ENCODE measurements around the gene PDGFB. TPM values are rescaled to one million over a fixed set of nuclear protein-coding genes. Genes with fewer than 3 reads are reported as not detected.
A peak's percentile ranks its signal among the peaks of the same experiment; 100 is the strongest.

The PDGFB gene
- total and polyA plus RNA-seq, 10 donors: 1.7 to 20.5 (median 8.5) TPM

GRCh38 chr22:39246690-39247332 is 2.0 kb upstream of the PDGFB start:
- TF ChIP-seq CTCF (IDR thresholded peaks at IDR 0.05 in 8 of 11, conservative IDR thresholded peaks at IDR 0.05 in 3 of 11) (no peak), POLR2AphosphoS5 (IDR thresholded peaks at IDR 0.05) (no peak), POLR2A (IDR thresholded peaks at IDR 0.05) (no peak)
- WGBS, 5 donors: 67 to 74% (median 69%) methylated on average over 10 of the region's 10 CpGs
- intact Hi-C loops (cut with DNase I; ENCODE audit: low total_unique reads): no loop called here
- no peak for DNase-seq
- no peaks in the 10 kb centered on the region for H3K9me3 ChIP-seq
- no peak overlapping the region for H3K4me3 ChIP-seq
- H3K27ac ChIP-seq: no peak overlapping the region
- H3K27me3 ChIP-seq (replicated peaks in 1 of 7): peaks cover 0 to 100% (median 52%) of the 10 kb centered on the region in 7 donors
- peaks cover 15 to 56% (median 45%) of the 10 kb centered on the region in 6 donors for H3K4me1 ChIP-seq
- no peaks in the 10 kb centered on the region for H3K36me3 ChIP-seq

GRCh38 chr22:39246217-39246616 is 1.4 kb upstream of the PDGFB start:
- H3K4me3 ChIP-seq: no peak overlapping the region
- H3K27me3 ChIP-seq (replicated peaks in 1 of 7): peaks cover 0 to 100% (median 51%) of the 10 kb centered on the region in 7 donors
- H3K27ac ChIP-seq: no peak overlapping the region
- 68 to 89% (median 81%) methylated on average over 3 of the region's 3 CpGs for WGBS, 5 donors
- no peak for TF ChIP-seq POLR2AphosphoS5 (IDR thresholded peaks at IDR 0.05)
- TF ChIP-seq POLR2A (IDR thresholded peaks at IDR 0.05): no peak
- TF ChIP-seq CTCF (IDR thresholded peaks at IDR 0.05 in 8 of 11, conservative IDR thresholded peaks at IDR 0.05 in 3 of 11): no peak
- H3K4me1 ChIP-seq: peaks cover 21 to 62% (median 51%) of the 10 kb centered on the region in 6 donors
- intact Hi-C loops (cut with DNase I; ENCODE audit: low total_unique reads): no loop called here
- no peak for DNase-seq
- H3K9me3 ChIP-seq: no peaks in the 10 kb centered on the region
- no peaks in the 10 kb centered on the region for H3K36me3 ChIP-seq

GRCh38 chr22:39245130-39246039 is 603 bp upstream of the PDGFB start:
- Histone ChIP-seq H3K27ac (peak overlapping the region in 4 of 8 donors; percentile 38 to 77 (median 62)), H3K4me3 (peak overlapping the region in 7 of 8 donors; percentile 47 to 72 (median 55)), H3K36me3 (no peaks in the 10 kb centered on the region), H3K27me3 (replicated peaks in 1 of 7) (peaks cover 0 to 100% (median 51%) of the 10 kb centered on the region in 7 donors), H3K9me3 (no peaks in the 10 kb centered on the region), H3K4me1 (peaks cover 26 to 70% (median 59%) of the 10 kb centered on the region in 6 donors)
- WGBS, 5 donors: 50 to 69% (median 53%) methylated on average over 16 to 22 of the region's 22 CpGs
- intact Hi-C loops (cut with DNase I; ENCODE audit: low total_unique reads): no loop called here
- no peak for TF ChIP-seq POLR2A (IDR thresholded peaks at IDR 0.05)
- TF ChIP-seq POLR2AphosphoS5 (IDR thresholded peaks at IDR 0.05): no peak
- TF ChIP-seq CTCF (IDR thresholded peaks at IDR 0.05 in 8 of 11, conservative IDR thresholded peaks at IDR 0.05 in 3 of 11): no peak
- no peak for DNase-seq

GRCh38 chr22:39244136-39244495 is 666 bp downstream of the PDGFB start:
- Histone ChIP-seq H3K4me3 (peak overlapping the region; percentile 45 to 72 (median 54)), H3K36me3 (no peaks in the 10 kb centered on the region), H3K27ac (peak overlapping the region in 5 of 8 donors; percentile 63 to 86 (median 72)), H3K4me1 (peaks cover 26 to 83% (median 66%) of the 10 kb centered on the region in 6 donors), H3K27me3 (replicated peaks in 1 of 7) (peaks cover 0 to 97% (median 51%) of the 10 kb centered on the region in 7 donors), H3K9me3 (no peaks in the 10 kb centered on the region)
- TF ChIP-seq CTCF (IDR thresholded peaks at IDR 0.05 in 8 of 11, conservative IDR thresholded peaks at IDR 0.05 in 3 of 11): no peak
- TF ChIP-seq POLR2AphosphoS5 (IDR thresholded peaks at IDR 0.05): no peak
- TF ChIP-seq POLR2A (IDR thresholded peaks at IDR 0.05): no peak
- intact Hi-C loops (cut with DNase I; ENCODE audit: low total_unique reads): no loop called here
- WGBS, 5 donors: 0 to 2% (median 2%) methylated on average over 4 to 30 of the region's 30 CpGs
- no peak for DNase-seq
